Head of caudate nucleus (tissue), 42 donors: ENCODE results near the gene ZNF644.

ENCODE experiments used
- DNase-seq, 42 donors: peaks; one replicate each; pipeline versions ENCODE4 v3.0.0 to v3.0.0-alpha.2; 2020 to 2021; ENCODE audit warnings: mixed read lengths in 7 of 42
- intact Hi-C: fragments of 100-400 bp; cut with DNase I; formaldehyde crosslinking; loops from one replicate; pipeline ENCODE4 v1.15.0; 2022

The ZNF644 gene

DNA sequence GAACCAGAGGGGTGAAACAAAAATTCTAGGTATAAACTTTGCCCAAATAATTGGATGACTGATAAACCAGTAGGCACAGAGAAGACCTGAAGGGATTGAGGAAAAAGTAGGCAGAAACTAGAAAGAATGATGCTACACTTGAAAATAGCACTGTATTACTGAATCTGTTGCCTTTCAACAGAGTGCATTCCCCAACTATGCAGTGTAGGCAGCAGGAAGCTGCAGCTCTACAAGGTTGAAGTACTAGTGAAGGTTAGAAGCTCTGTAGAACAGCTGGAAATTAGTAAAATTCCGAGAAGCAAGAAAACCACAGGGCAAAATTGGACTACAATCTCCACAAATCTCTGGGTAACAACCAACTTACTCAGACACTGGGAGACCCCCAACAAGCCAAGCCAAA lies 27.4 kb downstream of the ZNF644 start:
- intact Hi-C loops: no loop called here
- no peak for DNase-seq

DNA sequence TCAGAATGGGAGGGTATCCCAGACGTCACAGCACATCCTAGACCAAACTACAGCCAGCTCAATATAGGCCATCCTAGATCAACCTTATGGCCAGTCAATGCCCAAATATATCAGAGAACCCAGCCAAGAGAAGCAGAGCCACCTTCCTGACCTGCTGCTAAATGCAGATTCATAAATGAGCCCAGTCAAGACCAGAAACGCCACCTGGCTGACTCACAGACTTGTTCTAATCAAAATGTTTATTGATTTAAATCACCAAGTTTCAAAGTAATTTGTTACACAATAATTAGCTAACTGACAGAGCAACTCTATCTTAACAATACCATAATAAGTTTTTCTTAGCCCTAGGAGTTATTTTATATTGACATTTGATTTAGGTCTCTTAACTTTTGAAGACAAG lies 28.6 kb downstream of the ZNF644 start:
- intact Hi-C loops: no loop called here
- DNase-seq: no peak

DNA sequence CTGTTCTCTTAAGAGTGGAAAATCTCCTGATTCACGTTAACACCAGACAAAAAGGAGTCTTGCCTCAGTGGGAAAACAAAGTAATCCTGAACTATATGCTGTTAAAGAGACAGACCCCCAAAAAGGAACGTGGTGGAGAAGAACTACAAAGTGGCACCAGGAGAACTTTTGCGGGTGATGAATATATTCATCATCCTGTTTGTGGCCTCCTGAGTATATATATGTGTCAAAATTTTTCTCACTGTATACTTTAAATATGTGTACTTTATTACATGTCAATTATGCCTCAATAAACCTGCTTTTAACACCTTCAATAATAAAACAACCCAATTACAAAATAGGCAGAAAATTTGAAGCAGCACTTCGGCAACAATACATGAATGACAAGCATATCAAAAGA lies 31.1 kb downstream of the ZNF644 start:
- no peak for DNase-seq
- intact Hi-C loops: no loop called here

DNA sequence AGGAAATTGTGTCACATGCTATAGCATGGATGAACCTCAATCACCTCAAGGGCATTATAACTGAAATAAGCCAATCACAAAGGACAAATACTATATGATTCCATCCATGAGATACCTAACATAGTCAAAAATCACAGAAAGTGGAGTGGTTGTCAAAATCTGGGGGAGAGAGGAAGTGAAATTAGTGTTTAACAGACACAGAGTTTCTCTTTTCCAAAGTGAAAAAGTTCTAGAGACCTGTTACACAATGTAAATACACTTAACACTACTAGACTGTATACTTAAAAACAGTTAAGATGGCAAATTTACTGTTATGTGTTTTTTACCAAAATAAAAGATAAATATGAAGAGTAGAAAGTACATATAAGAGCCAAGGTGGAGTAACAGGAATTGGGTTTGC lies 31.8 kb downstream of the ZNF644 start:
- intact Hi-C loops: no loop called here
- DNase-seq: no peak

DNA sequence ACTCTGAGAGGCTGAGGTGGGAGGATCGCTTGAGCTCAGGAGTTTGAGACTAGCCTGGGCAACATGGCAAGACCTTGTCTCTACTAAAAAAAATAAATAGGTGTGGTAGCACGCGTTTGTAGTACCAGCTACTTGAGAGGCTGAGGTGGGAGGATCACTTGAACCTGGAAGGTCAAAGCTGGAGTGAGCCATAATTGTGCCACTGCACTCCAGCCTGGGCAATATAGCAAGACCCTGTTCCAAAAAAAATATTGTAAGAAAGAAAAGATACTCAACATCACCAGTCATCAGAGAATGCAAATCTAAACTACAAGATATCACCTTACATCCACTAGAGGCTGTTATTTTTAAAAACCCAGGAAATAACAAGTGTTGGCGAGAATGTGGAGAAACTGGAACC lies 32.5 kb downstream of the ZNF644 start:
- DNase-seq: no peak
- intact Hi-C loops: no loop called here

DNA sequence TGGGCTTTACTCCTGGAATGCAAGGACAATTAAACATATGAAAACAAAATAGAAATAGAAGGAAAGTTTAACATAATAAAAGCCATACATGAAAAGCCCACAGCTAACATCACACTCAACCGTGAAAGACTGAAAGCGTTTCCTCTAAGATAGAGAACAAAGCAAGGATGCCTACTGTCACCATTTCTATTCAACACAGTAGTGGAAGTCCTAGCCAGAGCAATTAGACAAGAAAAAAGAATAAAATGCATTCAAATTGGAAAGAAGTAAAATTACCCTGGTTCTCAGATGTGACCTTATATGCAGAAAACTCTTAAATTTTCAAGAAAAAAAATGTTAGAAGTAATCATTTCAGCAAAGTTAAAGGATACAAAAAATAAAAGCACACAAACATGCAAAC lies 34.0 kb downstream of the ZNF644 start:
- intact Hi-C loops: no loop called here
- no peak for DNase-seq

DNA sequence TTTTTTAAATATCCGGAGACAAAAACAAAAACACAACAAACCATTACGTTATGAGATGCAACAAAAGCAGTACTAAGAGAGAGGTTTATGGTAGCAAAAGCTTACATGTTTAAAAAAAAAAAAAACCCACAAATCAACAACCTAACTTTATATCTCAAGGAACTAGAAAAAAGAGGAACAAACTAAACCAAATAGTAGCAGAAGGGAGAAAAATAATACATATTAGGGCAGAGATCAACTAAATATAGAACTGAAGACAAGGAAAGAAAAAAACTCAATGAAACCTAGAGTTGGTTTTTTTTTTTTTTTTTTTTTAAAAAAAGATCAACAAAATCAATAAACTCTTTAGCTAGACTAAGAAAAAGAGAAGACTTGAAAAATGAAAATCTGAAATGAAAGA lies 34.9 kb downstream of the ZNF644 start:
- intact Hi-C loops: no loop called here
- no peak for DNase-seq

DNA sequence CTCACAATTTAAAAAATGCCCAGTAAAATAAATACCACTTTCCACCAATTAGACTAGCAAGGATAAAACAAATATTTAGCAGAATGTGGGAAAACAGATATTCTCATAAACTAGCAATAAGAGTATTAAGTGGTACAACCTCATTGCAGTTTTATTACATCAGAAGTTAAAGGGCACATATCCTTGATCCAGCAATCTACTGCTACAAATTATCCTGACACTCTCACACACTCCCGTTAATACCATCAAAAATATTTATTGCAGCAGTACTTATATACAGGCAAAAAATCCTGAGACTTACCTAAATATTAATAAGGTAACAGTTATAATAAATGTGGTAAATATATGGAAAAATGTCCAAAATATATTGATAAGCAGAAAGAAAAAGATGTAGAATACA lies 44.3 kb downstream of the ZNF644 start:
- DNase-seq: no peak
- intact Hi-C loops: no loop called here

DNA sequence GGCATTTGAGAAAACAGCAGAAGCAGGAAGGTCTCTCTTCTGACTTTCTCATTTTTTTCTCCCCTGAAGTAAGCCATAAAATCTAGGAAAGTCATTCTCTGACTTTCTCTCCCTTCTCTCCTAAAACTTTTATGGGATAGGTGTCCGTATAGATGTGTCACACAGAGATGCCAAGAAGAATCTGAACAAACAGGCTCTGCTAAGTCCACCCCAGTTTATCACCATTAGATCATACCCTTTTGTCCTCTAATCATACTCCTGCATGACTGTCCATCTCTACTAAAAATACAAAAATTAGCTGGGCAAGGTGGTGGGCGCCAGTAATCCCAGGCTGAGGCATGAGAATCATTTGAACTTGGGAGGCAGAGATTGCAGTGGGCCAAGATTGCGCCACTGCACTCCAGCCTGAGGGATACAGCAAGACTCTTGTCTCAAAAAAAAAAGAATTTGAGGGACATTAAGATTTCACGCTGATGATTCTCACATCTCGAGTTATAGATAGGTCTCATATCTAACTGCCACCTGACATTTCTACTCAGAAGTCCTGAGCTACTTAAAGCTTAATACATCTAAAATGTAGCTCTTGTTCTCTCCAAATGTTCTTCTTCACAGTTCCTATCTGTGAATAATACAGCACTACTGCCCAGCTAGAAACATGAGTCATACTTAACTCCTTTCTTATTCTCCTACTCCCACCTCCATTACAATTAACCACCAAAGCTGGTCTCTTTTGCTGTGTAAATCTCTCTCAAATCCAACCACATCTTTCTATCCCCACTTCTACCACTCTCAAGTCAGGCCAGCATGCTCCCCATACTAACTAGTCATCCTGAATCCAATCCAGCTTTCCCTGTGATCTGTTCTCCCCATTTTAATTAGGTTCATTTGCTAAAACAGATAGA lies 47.7 kb downstream of the ZNF644 start:
- intact Hi-C loops: no loop called here
- no peak for DNase-seq

DNA sequence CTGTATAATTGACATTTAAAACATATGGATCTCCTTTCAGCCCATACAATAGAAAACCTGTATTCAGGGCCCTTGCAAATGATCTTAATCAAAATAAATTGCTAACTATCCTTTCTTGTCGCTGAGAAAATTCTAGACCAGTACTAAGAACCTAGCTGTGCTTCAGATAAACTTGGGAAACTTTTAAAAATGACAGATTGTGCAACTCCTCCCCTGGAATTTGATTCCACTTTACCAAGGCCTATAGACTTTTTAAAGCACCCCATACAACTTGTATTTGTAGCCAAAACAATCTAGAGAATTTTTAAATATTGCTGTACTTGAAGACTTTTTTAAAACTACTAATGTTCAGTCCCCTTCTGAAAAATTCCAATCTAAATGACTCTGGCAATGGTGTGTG lies 51.6 kb downstream of the ZNF644 start:
- no peak for DNase-seq
- intact Hi-C loops: no loop called here

DNA sequence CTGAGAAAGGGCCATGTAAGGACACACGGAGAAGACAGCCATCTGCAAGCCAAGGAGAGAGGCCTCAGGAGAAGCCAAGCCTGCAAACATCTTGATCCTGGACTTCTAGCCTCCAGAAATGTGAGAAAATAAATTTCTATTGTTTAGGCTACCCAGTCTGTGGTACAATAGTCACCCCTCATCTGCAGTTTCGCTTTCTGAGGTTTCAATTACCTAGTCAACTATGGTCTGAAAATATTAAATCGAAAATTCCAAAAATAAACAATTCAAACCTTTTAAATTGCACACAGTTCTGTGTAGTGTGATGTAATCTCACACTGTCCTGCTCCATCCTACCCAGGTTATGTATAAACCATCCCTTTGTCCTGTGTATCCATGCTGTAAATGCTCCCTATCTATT lies 52.6 kb downstream of the ZNF644 start:
- intact Hi-C loops: loop anchor here (10.0 kb wide), 1 partner anchor 384 kb away; no protein-coding TSS in a partner anchor
- no peak for DNase-seq

DNA sequence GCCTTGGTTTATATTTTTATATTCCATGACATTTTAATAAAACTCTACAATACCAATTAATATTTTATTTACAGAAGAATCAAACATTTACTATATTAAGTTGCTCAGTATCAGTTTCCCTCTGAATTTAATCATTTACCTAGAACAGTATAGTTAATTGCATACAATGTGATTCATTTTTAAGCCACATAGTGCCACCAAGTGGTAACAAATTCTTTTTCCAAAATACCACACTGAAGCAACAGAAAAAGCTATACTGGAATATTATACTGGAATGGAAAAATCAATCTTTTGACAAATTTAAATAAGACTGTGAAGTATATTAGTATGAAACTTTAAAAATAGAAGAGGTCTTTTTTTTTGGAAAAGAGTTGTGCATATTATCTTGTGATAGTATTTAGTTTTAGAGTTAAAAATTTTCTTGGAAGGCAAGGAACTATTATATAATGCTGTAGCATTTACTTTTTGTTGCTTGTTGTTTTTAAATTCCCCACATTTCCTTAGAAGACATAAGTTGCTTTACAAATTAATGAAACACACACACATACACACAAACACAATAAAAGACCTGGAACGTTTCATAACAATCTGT lies 57.3 kb downstream of the ZNF644 start:
- intact Hi-C loops: loop anchor here (5.0 to 10.0 kb wide), 2 partner anchors 237 to 380 kb away; no protein-coding TSS in a partner anchor
- peak in 1 of 42 donors; percentile 33 for DNase-seq

DNA sequence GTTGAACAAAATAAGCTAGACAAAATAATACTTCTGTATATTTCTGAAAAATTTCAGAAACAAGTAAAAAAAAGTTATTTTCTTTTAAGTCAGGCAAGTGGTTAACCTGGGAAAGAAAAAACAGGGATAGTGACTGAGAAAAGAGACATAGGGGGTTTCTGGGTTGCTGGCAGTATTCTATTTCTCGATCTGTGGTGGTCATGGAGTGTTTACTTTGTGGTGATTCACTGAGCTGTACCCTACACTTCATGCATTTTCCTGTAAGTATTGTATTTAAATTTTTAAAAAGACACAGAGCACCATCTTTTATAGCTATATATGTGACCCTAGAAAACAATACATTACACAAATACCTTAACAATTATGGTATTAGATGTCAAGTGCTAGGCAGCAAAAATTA lies 58.2 kb downstream of the ZNF644 start:
- DNase-seq: no peak

DNA sequence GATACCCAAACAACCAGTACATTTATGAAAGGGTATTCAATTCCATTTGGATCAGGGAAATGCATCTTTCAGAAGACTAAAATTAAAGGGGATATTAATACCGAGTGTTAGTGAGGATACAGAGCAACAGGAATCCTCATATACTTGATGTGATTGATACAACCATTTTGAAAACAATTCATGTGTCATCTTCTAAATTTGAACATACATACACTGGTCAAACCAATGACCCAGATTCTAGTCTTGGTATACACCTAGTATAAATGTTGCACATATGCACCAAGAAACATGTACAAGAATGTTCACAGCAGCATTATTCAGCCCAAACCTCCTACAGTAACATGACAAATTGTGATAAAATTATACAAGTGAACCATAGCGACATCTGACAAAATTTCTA lies 58.6 kb downstream of the ZNF644 start:
- DNase-seq: no peak
- intact Hi-C loops: loop anchor here (5.0 to 10.0 kb wide), 2 partner anchors 236 to 378 kb away; no protein-coding TSS in a partner anchor

More for the DNA sequence above, 58.2 kb downstream of the ZNF644 start:
- intact Hi-C loops: loop anchor here (5.0 to 10.0 kb wide), 2 partner anchors 236 to 379 kb away; no protein-coding TSS in a partner anchor

DNA sequence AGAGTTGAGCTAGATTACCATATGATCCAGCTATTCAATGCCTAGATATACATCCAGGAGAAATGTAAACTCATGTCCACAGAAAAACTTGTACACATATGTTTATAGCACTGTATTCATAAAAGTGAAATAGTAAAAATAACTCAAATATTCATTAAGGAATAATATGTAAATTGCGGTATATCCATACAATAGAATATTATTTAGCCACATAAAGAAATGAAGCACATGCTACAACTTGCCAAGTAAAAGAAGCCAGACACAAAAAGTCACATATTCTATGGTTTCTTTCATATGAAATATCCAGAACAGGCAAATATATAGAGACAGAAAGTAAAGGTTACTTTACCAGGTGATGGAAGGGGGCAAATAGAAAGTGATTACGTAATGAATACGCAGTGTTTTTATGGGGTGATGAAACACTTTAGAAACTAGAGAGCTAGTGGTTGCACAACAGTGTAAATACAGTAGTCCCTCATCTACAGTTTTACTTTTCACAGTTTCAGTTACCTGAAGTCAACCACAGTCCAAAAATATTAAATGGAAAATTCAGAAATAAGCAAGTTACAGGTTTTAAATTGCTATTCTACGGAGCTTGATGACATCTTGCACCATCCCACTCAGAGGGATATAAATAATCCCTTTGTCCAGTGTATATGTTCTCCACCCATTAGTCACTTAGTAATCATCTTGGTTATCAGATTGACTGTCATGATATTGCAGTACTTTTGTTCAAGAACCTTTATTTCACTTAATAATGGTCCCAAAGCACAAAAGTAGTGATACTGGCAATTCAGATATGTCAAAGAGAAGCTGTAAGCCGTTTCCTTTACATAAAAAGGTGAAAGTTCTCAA lies 62.3 kb downstream of the ZNF644 start:
- no peak for DNase-seq
- intact Hi-C loops: loop anchor here (5.0 to 10.0 kb wide), 2 partner anchors 232 to 375 kb away; no protein-coding TSS in a partner anchor

DNA sequence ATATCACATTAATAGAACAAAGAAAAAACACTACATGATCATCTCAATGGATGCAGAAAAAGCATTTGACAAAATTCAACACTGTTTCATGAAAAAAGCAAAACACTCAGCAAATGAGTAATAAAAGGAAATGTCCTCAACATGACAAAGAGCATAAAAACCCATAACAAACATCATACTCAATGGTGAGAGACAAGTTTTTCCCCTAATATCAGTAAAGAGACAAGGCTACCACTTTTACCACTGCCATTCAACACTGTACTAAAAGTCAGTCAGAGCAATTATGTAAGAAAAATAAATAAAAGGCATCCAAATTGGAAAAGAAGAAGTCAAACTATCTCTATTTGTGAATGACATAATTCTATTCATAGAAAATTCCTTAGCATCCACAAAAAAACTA lies 64.3 kb downstream of the ZNF644 start:
- DNase-seq: no peak
- intact Hi-C loops: no loop called here

DNA sequence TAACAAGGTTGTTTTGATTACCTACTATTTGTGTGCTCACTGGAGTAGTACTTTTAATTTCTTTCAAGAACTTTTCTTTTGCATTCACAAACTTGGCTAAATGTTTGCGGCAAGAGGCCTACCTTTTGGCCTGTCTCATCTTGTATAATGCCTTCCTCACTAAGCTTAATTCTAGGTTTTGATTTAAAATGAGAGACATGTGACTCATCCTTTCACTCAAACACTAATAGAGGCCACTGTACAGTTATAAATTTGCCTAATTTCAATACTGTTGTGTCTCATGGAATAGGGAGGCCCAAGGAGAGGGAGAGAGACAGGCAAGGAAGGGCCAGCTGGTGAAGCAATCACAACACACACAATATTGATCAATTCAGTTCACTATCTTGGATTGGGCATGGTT lies 66.1 kb downstream of the ZNF644 start:
- no peak for DNase-seq
- intact Hi-C loops: no loop called here

DNA sequence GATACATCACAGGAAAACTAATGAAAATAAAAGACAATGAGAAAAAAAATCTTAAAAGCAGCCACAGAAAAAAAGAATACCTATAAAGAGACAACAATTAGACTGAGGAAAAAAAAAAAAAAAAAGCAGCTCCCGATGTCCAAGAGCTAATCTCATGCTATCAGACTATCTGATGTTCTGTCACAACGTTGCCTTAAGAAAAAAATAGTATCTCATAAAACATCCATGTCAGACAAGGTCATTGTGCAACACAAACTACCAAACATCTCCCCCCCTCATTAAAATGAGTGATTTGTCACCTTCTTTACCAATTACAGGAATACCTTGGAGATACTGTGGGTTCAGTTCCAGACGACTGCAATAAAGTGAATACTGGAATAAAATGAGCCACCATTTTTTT lies 68.9 kb downstream of the ZNF644 start:
- DNase-seq: no peak
- intact Hi-C loops: no loop called here

DNA sequence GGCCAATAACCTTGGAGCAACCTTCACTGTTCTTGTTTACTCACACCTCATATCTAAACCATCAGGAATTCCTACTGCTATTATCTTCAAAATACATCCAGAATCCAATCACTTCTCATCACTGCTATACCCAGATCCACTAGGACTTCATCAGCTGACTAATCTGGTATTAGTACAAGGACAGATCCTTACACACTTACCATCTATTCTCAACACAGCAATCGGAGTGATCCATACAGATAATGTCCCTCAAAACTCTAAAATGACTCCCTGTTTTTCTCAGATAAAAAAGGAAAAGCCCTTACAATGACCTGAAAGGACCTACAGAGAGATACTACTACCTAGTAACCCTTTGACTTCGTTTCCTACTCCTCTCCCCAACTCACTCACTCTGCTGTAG lies 70.8 kb downstream of the ZNF644 start:
- DNase-seq: no peak
- intact Hi-C loops: no loop called here

DNA sequence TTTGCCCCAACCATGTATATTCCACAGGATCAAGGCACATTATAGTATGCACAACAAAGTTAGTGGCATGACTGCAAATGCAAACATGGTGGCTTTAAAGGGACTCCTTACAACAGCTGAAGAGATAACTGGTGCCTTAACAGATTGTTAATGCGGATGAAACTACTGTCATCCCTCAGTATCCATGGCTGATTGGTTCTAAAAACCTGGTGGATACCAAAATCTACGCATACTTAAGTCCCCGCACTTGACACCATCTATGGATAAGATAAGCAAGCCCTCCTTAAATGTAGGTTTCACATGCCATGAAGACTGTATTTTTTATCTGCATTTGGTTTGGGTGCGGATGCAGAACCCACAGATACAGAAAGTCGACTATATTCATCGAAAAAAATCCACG lies 73.5 kb downstream of the ZNF644 start:
- no peak for DNase-seq
- intact Hi-C loops: no loop called here
